Measurements from ENCODE around the gene DSG1. TPM values are rescaled to one million over a fixed set of nuclear protein-coding genes. Genes with fewer than 3 reads are reported as not detected.

DSG1 gene
- total and polyA plus RNA-seq, 12 donors, result under 0.01 to 2.6 (median 0.84) TPM

DNA sequence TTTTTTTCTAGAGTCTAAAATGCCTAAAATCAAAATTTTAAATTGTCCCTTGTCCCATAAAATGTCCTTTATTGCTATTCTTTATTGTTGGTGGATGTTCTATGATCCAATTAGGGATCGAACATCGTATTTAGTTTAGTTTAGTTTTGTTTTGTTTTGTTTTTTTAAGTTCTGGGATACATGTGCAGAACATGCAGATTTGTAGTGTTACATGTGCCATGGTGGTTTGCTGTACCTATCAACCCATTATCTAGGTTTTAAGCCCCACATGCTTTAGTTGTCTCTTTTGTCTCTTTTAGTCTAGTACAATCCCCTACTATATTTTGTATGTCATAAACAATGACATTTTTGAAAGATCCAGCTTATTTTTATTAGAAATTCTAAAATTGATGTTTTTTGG is 8.8 kb upstream of the DSG1 start:
- WGBS, 2 donors, result 93 to 95% methylated on average over 2 of the region's 2 CpGs
- intact Hi-C loops (cut with DNase I), result no loop called here
- Histone ChIP-seq H3K27ac (no peak overlapping the region), H3K36me3 (no peaks in the 10 kb centered on the region), H3K9me3 (peaks cover 0 to 4% (median 0%) of the 10 kb centered on the region in 11 donors), H3K27me3 (no peaks in the 10 kb centered on the region), H3K4me1 (no peaks in the 10 kb centered on the region), H3K4me3 (no peak overlapping the region)
- DNase-seq (no peak), ATAC-seq (no peak)
- TF ChIP-seq, protein P1, sequence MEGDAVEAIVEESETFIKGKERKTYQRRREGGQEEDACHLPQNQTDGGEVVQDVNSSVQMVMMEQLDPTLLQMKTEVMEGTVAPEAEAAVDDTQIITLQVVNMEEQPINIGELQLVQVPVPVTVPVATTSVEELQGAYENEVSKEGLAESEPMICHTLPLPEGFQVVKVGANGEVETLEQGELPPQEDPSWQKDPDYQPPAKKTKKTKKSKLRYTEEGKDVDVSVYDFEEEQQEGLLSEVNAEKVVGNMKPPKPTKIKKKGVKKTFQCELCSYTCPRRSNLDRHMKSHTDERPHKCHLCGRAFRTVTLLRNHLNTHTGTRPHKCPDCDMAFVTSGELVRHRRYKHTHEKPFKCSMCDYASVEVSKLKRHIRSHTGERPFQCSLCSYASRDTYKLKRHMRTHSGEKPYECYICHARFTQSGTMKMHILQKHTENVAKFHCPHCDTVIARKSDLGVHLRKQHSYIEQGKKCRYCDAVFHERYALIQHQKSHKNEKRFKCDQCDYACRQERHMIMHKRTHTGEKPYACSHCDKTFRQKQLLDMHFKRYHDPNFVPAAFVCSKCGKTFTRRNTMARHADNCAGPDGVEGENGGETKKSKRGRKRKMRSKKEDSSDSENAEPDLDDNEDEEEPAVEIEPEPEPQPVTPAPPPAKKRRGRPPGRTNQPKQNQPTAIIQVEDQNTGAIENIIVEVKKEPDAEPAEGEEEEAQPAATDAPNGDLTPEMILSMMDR (IDR thresholded peaks at IDR 0.05), result no peak

DNA sequence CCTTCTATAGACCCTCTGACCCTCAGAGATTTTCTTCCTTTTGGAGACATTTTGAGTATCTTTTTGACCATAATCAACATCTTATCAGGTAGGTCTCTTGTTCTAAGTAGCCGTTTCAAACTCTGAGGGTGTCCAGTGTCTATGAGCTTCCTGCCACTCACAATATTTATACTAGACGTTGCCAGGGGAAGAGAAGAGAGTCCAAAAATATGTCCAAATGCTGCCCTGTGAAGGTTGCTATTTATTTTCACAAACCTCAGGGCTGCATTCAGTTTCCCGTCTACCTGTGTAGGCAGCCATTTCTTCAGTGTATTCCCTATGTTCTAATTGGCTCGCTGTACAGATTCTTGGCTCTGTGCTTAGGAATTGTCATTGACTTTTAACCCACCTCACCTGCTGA is 986 bp upstream of the DSG1 start:
- 39 to 41% methylated on average over 4 of the region's 4 CpGs for WGBS, 2 donors
- no peak for DNase-seq
- intact Hi-C loops (cut with DNase I), result no loop called here
- Histone ChIP-seq H3K4me1 (no peaks in the 10 kb centered on the region), H3K36me3 (no peaks in the 10 kb centered on the region), H3K4me3 (no peak overlapping the region), H3K27me3 (no peaks in the 10 kb centered on the region), H3K9me3 (no peaks in the 10 kb centered on the region), H3K27ac (no peak overlapping the region)
- peak in 2 of 8 donors; percentile 41 to 60 for ATAC-seq
- TF ChIP-seq, protein P1 (IDR thresholded peaks at IDR 0.05), result no peak

DNA sequence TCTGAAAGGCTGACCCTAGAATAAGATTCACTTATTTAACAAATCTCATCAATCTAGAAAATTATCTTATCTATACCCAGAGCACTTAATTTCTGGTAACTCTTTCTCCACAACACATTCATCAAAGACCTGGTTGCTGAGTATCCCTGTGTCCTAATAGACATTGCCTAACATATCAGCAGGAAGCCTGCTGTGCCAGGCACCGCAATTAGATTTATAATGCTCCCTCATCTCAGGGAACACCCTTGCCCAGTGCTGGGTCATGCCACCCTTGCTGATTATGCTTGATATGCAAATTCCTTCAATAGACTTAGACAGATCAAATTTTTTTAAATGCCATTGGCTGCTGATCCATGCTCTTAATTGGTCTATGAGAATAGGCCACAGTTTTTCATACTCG is 3.8 kb downstream of the DSG1 start:
- H3K27ac ChIP-seq, result no peak overlapping the region
- peaks cover 0 to 11% (median 0%) of the 10 kb centered on the region in 9 donors for H3K4me1 ChIP-seq
- WGBS, 2 donors, result 62 to 68% methylated on average over 2 of the region's 2 CpGs
- DNase-seq, result no peak
- intact Hi-C loops (cut with DNase I), result no loop called here
- no peak overlapping the region for H3K4me3 ChIP-seq
- TF ChIP-seq, protein P1 (IDR thresholded peaks at IDR 0.05), result no peak
- no peaks in the 10 kb centered on the region for H3K36me3 ChIP-seq
- H3K9me3 ChIP-seq, result no peaks in the 10 kb centered on the region
- no peaks in the 10 kb centered on the region for H3K27me3 ChIP-seq
- ATAC-seq, result no peak

DNA sequence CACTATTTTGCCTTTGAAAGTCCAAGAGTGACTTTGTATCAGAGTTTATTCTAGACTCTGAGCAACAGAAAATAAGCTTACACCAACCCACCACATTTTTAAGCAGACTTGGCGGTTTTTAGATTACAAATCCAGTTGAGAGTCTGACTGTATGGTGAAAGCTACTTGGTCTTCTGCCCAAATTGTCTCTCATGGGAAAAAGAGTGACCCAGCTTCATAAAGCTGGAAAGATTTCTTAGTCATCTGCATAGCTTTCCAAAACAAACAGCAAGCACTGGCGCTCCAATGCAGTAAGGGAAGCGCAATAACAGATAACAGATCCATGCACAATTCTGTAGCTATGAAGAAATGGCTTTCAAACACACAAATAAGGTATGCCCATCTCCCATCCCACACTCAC is 7.1 kb downstream of the DSG1 start:
- 61 to 76% methylated on average over 3 of the region's 3 CpGs for WGBS, 2 donors
- Histone ChIP-seq H3K4me1 (peaks cover 0 to 11% (median 0%) of the 10 kb centered on the region in 9 donors), H3K4me3 (no peak overlapping the region), H3K27me3 (no peaks in the 10 kb centered on the region), H3K36me3 (no peaks in the 10 kb centered on the region), H3K9me3 (no peaks in the 10 kb centered on the region), H3K27ac (no peak overlapping the region)
- TF ChIP-seq, protein P1 (IDR thresholded peaks at IDR 0.05), result no peak
- DNase-seq (peak in 1 of 2 donors; percentile 22), ATAC-seq (peak in 4 of 8 donors; percentile 17 to 73 (median 30))
- intact Hi-C loops (cut with DNase I), result loop anchor here in 1 of 10 donors (5.0 kb wide), 1 partner anchor 208 kb away; no protein-coding TSS in a partner anchor

Data from heart right ventricle (tissue), 16 donors.